ENCODE data around the gene TMEM181.
"Not testable (repeated sequence)": the region's sequence is repeated elsewhere in the genome, so short reads cannot be mapped to it uniquely, and the experiment has no call there.

The TMEM181 gene

DNA sequence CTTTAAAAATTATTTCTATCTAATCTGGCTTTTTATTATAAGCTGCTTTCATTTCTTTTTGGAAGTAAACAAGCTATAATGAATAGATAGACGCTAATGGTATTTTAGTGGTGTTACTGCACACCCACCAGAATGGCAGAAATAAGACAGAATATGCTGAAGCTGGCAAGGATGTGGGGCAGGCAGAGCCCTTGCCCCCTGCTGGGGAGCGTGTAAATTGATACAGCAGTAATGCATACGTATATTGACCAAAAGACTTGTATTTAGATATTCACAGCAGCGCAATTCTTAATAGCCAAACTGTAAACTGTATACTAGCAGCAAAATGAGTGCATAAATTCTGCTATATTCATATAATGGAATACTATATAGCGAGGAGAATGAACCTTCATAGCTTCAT is 35.3 kb downstream of the TMEM181 start:
- DNase-seq (ENCODE audit: low read depth): no peak

DNA sequence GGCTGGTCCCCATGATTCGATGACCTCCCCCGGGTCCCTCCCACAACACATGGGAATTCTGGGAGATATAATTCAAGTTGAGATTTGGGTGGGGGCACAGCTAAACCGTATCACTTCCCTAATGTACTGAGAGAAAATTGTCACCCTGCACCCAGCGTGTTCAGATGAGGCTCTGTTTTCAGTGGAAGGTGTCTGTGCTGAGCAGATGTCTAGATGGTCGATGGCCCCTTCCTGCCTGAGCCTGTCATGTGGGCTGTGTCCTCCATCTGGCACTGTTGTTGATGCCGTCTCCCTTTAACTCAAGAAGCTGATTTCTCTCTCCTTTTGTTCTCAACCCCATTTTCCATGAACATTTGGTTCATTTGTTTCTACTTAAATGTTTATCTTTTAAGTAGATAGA is 37.0 kb downstream of the TMEM181 start:
- no peak for DNase-seq (ENCODE audit: low read depth)

DNA sequence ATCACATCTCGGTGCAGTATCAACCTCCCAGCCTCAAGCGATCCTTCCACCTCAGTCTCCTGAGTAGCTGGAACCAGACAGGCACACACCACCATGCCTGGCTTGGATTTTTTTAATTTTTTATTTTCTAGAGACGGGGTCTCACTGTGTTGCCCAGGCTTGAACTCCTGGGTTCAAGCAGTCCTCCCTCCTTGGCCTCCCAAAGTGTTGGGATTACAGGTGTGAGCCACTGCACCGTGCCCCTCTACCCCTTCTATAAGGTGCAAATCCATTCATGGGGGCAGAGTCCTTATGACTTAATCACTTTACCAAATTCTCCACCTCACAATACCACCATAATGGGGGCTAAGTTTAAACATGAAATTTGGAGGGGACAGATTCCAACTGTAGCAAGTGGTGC is 37.7 kb downstream of the TMEM181 start:
- DNase-seq (ENCODE audit: low read depth): no peak

DNA sequence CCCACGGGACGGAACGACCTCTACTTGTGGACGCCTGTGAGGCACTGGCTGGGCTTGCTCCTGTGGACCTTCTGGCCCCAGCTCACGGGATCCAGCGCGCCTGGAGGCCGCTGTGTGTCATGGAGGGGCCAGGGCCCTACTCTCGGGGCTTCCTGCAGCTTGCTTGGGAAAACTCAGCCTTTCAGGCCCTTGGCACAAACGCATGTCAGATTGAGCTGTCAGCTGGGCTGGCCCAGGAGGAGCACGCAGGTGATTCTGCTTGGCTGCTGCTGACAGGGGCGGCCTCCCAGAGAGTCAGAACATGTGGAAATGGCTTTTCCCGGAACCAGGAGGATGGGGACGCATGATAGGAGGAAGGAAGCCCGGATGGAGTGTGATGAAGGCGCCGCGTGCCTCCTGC is 39.7 kb downstream of the TMEM181 start:
- DNase-seq (ENCODE audit: low read depth): no peak

DNA sequence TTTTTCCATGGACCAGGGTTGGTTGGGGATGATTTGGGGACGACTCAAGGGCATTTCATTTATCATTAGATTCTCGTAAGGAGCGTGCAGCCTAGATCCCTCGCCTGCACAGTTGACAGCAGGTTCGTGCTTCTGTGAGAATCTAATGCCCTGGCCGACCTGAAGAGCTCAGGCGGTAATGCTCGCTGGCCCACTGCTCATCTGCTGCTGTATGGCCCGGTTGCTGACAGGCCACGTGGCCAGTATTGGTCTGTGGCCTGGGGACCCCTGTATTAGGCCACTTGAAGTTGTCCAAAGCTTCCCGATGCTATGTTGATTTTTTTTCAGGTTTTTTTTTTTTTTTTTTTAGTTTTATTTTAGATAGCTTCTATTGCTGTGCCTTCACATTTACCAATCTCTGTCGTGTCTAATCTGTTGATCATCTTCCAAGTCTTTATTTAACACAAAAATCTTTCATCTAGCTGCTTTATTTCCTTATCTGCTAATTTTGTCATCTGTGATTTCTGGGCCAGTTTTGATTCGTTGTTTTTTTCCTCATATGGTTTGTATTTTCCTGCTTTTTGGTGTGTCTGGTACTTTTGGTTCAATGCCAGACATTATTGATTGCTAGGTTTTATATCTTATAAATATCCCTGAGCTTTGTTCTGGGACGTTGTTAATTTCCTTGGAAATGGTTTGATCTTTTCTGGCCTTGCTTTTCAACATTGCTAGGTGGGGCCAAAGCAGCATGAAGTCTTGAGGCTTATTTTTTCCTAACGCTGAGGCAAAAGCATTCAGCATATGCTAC is 43.6 kb downstream of the TMEM181 start:
- no peak for DNase-seq (ENCODE audit: low read depth)

DNA sequence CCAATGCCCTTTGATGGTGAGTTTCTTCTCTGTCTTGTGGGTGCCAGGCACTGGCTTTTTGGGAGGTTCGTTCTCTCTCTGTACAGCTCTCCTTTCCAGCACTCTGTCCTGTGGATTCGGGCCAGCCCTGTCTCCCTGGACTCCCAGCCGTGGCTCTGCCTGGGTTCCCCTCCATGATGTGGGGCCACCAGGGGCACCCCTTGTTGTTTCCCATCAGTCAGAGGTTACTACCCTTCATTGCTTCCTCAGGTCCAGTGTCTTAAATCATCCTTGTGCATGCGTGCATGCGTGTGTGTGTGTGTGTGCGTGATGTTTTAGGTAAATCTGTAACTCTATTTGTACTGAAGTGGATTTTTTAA is 44.1 kb downstream of the TMEM181 start:
- no peak for DNase-seq (ENCODE audit: low read depth)

DNA sequence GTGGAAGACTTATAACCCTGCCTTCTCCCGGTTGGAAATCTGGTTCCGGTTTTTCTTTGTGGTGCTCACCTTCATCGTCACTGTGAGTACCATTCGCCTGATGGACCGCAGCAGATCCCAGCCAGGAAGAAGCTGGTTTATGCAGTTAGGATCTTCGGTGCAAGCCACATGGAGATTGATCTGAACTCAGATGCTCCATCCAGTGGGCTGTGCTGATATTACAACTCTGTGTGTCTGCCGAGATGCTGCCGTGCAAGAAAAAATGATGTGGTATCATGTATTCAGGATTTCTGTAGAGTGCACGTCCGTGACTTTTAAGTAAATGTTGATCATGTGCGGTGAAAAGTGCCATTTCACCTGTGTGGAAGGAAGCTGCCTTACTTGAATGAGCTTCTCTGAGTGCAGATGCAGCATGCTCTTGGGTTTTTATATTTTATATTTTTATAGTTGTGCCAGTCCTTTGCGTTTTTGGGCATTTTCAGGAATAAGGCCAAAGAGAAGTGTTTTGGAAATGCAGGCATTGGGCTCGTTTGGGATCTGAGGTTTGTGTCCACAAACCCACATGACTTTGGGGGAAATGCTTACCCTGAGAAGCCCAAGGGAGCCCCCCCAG is 45.5 kb downstream of the TMEM181 start:
- peak; percentile 55 for DNase-seq (ENCODE audit: low read depth)

DNA sequence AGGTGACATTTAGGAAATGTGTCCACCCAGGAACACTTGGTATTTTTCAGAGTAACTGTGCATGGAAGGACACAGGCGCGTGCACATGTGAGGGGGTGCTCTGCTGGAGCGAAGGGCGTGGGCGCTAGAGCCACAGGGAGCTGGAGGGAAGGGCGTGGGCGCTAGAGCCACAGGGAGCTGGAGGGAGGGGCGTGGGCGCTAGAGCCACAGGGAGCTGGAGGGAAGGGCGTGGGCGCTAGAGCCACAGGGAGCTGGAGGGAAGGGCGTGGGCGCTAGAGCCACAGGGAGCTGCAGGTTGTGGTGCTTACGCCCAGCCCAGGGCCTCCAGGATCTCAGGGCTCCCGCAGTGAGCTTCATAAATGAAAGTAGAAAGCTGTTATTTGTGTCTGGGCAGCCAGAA is 46.1 kb downstream of the TMEM181 start:
- not testable (repeated sequence) for DNase-seq (ENCODE audit: low read depth)

DNA sequence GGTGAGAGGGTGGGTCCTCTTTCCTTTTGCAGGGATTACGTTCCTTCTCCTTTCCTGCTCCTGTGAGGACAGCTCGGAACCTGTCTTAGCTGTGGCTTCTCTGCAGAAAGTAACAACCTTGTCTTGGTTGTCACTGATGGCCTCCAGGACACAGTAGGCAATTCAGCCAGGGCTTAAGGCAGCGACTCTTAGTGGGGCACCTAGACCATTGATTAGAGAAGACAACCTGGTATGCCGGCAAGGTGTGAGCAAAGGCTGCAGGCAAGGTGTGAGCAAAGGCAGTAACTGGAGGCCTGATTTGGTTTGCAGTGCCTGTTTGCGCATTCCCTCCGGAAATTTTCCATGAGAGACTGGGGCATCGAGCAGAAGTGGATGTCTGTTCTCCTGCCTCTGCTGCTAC is 47.0 kb downstream of the TMEM181 start:
- DNase-seq (ENCODE audit: low read depth): no peak

DNA sequence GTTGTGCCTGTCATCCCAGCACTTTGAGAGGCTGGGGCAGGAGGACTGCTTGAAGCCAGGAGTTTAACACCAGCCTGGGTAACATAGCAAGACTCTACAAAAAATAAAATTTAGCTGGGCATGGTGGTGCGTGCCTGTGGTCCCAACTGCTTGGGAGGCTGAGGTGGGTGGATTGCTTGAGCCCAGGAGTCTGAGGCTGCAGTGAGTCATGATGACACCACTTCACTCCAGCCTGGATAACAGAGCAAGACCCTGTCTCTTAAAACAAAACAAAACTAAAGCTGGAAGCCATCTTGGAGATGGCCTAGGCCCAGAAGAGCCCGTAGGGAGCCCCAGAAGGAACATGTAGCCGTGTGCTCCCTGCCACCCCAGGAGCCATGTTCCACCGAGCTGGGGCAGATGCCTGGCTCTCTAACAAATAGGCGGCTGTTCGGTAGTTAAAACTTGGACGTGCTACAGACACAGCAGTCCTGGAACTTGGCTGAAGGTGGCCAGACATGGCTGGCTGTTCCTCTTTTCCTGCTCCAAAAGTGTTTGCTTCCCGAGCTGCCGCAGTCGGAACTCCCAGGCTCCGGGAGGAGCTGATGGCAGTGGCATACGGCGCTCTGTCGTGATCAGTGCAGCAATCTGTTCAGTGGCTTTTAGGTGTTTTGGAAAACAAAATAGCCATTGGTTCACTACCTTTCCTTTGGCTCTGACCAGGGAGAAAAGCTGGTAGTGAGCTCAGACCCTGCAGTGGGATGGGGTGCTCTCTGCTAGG is 47.7 kb downstream of the TMEM181 start:
- no peak for DNase-seq (ENCODE audit: low read depth)

DNA sequence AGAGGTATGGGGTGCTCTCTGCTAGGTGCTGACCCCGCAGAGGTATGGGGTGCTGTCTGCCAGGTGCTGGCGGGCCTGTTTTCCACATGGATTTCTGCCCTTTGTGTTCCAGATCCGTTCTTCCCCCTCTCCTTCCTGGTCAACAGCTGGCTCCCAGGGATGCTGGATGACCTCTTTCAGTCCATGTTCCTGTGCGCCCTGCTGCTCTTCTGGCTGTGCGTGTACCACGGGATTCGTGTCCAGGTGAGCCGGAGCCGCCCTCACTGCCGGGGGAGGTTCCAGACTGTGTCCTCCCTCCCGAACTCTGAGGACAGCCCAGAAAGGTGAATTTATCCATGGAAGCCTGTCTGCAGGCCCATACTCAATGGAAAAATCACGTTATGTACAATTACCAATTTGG is 48.3 kb downstream of the TMEM181 start:
- DNase-seq (ENCODE audit: low read depth): no peak

DNA sequence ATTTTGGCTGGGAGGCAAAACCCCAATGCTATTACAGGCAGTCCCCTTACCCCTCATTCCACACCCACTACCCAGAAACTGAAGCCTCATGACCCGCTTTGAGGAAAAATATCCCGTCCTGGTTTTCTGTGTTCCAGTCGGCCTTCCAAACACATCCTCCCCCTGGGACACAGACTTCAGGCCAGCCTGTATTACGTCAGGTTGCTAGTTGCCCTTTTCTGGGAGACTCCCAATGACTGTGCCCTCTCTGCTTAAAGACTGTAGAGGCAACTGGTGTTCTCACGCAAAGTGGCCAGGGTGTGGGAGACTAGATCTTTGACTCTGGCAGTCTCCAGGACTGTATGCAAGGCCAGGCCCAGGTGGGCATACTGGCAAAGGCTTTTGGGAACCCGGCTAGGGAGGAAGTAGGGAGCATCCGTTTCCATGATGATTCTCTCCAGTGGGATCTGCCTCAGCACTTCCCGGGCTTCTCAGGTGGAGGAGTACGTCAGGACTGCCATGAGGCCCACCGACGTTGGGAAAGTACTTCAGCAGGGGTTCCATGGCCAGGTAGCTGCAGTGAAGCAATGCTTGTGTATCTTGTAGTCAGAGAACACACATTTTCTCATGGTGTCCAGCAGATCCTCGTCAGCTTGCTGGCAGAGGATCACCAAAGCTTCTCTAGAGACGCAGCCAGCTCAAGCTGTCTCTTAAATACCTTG is 49.7 kb downstream of the TMEM181 start:
- no peak for DNase-seq (ENCODE audit: low read depth)

DNA sequence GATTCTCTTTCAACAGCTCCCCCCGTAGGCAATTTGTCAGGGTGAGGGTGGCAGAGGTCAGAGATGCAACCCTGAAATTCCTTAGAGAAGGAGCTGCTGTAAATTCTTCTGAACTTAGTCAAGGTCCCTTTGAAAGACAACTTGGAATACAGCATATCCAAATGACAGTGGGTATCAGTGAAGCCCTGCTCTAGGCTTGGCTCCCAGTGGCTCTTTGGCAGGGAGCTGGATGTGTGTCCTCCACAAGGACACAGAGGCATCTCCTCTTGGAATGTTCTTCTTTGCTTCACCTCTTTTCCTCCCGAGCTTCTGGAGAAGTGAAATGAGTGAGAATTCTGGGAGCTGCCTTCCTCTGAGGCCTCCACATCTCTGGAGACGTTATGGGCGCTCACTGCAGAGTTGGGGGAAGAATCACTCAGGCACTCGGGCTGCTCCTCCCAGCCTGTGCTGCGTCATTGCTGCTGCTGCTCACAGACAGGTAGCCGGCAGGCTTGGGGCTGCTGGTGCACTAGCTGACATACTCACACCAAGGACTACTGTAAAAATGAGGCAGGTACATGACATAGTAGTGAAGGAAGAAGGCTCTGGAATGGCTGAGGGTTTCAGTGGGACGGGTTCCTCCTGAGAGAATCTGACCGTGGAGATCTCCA is 50.6 kb downstream of the TMEM181 start:
- no peak for DNase-seq (ENCODE audit: low read depth)

DNA sequence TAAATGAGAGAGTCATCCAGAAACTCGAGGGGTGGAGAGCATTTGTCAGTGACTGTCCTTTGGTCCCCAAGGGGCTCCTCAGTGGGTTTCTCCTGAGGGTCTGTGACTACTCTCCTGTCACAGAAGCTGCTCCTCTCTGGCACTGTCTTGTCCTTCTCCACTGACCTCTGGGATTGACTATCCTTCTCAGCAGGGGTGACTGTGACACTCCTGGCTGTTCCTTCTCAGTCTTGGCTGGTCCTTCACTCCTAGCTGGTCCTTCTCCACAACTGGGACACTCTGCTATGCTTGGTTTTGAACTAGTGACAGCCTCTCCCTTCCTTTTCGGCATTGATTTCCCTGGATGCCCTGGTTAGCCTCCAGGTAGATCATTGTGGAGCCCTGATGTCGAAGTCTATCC is 51.1 kb downstream of the TMEM181 start:
- DNase-seq (ENCODE audit: low read depth): no peak

DNA sequence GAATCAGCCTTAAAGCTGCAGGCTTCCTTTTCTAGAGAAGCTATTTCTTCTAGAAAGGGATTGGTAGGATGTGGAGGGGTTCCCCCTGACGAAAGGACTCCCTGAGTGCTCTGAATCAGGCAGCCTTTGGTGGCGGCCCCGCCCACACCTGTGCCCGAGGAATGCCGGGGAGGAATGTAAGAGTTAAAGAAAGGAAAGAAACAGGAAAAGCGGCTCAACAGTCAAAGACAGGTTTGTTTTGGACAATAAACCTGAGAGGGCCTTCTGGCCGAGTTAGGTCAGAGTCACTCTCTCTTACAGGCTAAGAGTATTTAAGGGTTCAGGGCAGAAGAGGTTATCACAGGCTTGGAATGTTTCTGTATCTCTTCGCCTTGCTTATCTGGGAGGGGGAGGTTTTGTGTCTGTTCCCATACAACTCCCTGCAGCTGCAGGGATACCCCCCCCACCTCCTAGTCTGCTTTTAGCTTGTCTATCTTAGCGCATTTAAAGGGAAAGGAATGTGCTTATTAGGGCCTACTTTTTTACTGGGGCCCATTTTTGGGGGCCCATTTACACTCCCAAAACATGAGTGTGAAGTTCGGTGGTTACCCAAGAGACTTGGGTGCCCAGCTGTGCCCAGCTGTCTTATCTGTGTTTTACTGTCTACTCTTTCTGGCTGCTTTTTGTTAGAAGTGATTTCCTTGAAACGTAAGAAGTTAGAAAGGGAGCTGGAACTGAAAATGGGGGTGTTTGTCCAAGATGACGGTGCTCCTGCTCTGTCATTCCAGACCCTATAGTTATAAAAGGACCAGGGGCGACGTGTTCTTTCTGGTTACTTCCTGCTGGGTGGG is 51.9 kb downstream of the TMEM181 start:
- DNase-seq (ENCODE audit: low read depth): no peak

DNA sequence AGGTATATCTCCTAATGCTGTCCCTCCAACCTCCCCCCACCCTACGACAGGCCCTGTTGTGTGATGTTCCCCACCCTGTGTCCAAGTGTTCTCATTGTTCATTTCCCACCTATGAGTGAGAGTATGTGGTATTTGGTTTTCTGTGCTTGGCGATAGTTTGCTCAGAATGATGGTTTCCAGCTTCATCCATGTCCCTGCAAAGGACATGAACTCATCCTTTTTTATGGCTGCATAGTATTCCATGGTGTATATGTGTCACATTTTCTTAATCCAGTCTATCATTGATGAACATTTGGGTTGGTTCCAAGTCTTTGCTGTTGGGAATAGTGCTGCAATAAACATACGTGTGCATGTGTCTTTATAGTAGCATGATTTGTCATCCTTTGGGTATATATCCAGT is 54.7 kb downstream of the TMEM181 start:
- DNase-seq (ENCODE audit: low read depth): not testable (repeated sequence)

DNA sequence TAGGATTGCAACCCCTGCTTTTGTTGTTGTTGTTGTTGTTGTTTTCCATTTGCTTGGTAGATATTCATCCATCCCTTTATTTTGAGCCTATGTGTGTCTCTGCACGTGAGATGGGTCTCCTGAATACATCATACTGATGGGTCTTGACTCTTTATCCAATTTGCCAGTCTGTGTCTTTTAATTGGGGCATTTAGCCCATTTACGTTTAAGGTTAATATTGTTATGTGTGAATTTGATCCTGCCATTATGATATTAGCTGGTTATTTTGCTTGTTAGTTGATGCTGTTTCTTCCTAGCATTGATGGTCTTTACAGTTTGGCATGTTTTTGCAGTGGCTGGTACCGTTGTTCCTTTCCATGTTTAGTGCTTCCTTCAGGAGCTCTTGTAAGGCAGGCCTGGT is 58.4 kb downstream of the TMEM181 start:
- DNase-seq (ENCODE audit: low read depth): not testable (repeated sequence)

DNA sequence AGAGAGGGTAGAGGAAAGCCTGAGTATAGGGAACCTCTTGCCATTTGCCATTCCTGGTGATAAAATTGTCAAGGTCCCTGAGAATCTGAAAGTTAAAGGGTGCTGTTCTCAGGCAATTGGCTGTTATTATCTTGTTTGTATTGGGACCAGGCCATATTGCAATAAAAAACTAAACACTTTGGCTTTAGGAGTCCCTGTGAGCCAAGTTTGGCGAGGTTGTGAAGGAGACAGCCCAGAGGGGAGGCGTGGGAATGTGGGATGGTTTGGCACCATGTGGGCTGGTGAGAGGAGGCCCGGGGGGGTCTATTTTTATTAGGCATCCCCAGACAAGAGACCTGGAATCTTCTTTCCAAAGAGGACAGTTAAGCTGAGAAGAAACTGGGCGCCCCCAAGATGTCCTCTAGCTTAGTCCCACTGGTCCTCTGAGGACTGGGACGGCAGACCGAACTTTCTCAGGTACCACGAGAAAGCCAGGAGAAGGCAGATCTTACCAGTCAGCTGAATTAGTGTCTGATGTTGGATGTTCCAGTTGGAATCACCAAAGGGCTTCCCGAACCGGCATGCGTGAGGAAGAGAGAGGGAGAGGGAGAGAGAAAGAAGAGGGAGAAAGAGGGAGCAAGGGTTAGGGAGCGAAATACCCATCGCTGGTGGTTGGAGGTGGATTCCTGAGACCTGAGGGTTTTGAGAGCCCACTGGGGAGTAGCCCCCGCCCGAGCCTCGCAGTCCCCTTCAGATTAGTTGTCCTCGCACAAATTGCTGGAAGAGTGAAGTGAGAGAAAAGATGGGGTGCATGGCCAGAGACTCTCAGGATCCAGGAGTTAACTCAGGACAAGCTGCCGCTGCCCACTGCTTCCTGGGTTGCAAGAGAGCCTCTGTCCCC is 60.3 kb downstream of the TMEM181 start:
- DNase-seq (ENCODE audit: low read depth): no peak

DNA sequence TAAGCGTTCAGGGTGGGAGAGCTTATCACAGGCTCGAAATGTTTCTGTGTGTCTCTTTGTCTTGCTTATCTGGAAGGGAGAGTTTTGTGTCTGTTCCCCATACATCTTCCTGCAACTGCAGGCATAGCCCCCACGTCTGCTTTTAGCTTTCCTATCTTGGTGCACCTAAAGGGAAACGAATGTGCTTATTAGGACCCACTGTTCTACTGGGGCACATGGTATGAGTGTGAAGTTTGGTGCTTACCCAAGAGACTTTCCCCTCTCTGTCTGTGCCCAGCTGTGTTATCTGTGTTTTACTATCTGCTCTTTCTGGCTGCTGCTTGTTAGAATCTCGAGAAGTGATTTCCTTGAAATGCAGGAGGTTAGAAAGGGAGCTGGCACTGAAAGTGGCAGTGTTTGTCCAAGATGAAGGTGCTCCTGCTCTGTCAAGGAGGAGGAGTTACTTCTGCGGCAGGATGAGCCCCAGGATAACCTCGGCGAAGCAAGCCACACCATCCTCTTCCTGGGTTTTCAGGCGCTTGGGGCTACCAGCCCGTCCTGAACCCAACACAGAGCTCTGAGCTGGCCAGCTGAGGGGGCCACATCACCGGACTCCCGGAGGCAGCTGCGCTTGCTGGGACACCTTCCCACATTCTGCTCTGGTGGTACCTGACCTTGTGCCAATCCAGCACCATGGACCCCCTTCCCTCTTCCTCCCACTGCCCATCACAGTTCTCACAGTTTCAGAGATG is 61.2 kb downstream of the TMEM181 start:
- DNase-seq (ENCODE audit: low read depth): no peak
